KOPT-K1 (cell line): ENCODE results near the gene SLIT3.
"Not testable (repeated sequence)": the region's sequence is repeated elsewhere in the genome, so short reads cannot be mapped to it uniquely, and the experiment has no call there.

Experiments
- H3K27ac ChIP-seq: fragments of 200-600 bp; sonication (generic); 2 replicates; pipeline ENCODE4 v1.5.1; 2016; ENCODE audit warnings: antibody characterized with exemption, mild to moderate bottlenecking, low read depth, low read length; ENCODE audit not compliant: poor library complexity, severe bottlenecking
- H3K36me3 ChIP-seq: fragments of 200-600 bp; sonication (generic); 2 replicates; pipeline ENCODE4 v1.5.1; 2017; ENCODE audit warnings: antibody characterized with exemption, mild to moderate bottlenecking, low read length, moderate library complexity; ENCODE audit not compliant: insufficient read depth
- H3K9me3 ChIP-seq: fragments of 200-600 bp; sonication (generic); 2 replicates; pipeline ENCODE4 v1.5.1; 2017; ENCODE audit warnings: antibody characterized with exemption, low read length, mild to moderate bottlenecking; ENCODE audit not compliant: insufficient read depth, poor library complexity, severe bottlenecking

The SLIT3 gene

DNA sequence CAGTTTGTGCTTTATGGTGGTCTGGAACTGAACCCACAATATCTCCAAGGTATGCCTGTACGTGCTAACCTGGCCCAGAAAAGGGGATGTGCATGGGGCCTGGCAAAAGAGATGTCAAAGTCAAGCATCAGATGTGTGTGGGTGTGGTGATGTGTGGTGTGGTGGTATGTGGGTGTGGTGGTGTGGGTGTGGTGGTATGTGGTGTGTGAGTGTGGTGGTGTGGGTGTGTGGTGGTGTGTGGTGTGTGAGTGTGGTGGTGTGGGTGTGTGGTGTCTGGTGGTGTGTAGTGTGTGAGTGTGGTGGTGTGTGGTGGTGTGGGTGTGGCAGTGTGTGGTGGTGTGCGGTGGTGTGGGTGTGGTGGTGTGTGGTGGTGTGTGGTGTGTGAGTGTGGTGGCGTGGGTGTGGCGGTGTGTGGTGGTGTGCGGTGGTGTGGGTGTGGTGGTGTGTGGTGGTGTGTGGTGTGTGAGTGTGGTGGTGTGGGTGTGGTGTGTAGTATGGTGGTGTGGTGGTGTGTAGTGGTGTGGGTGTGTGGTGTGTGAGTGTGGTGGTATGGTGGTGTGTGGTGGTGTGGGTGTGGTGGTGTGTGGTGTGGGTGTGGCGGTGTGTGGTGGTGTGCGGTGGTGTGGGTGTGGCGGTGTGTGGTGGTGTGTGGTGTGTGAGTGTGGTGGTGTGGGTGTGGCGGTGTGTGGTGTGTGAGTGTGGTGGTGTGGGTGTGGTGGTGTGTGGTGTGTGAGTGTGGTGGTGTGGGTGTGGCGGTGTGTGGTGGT, 554.6 kb downstream of the SLIT3 start:
- not testable (repeated sequence) for H3K27ac ChIP-seq, H3K9me3 ChIP-seq, H3K36me3 ChIP-seq

DNA sequence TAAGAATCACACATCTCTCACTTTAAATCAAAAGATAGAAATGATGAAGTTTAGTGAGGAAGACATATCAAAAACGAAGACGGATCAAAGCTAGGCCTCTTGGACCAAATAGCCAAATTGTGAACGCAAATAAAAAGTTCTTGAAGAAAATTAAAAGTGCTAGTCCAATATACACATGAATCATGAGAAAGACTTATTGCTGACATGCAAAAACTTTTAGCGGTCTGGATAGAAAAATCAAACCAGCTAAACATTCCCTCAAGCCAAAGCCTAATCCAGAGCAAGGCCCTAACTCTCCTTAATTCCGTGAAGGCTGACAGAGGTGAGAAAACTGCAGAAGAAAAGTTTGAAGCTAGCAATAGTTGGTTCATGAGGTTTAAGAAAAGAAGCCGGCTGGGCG, 557.3 kb downstream of the SLIT3 start:
- Histone ChIP-seq H3K9me3 (no peaks in the 10 kb centered on the region), H3K36me3 (no peaks in the 10 kb centered on the region), H3K27ac (no peak overlapping the region)

DNA sequence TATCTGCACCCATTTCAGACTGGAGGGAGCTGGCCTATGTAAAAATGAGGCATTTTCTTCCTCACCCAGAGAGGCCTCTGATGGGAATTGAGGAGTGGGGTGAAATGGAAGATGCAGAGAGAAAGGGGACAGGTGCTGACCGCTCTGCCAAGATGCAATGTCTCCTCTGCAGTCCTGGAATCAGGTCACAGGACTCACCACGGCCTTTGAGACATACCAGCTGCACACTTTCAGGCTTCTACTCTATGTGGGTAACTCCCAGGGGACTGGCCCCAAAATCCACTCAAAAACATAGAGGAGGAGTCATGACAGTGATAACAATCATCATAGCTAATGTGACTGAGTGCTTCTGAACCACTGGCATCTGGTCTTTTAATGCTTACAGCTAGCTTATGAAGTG, 558.6 kb downstream of the SLIT3 start:
- H3K27ac ChIP-seq, H3K9me3 ChIP-seq, H3K36me3 ChIP-seq: not testable (repeated sequence)

DNA sequence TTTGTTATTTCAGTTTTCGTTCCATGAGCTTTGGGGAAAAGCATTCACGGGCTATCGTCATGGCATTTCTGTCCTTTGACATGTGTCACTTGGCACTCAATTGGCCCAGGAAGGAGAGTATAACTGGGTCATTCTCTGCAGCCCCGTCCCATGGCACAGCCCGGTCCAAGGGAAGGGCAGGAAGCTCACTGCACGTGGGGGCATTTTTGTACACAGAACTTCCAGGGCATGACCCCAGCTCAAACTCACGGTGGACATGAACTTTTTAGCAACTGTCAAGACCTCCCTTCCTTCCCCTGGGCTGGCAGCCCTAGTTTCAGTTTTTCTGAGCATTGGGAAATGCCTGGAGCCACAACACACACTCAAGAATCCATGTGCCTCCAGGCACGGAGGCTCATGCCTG, 560.1 kb downstream of the SLIT3 start:
- Histone ChIP-seq H3K9me3 (no peaks in the 10 kb centered on the region), H3K36me3 (no peaks in the 10 kb centered on the region), H3K27ac (no peak overlapping the region)

DNA sequence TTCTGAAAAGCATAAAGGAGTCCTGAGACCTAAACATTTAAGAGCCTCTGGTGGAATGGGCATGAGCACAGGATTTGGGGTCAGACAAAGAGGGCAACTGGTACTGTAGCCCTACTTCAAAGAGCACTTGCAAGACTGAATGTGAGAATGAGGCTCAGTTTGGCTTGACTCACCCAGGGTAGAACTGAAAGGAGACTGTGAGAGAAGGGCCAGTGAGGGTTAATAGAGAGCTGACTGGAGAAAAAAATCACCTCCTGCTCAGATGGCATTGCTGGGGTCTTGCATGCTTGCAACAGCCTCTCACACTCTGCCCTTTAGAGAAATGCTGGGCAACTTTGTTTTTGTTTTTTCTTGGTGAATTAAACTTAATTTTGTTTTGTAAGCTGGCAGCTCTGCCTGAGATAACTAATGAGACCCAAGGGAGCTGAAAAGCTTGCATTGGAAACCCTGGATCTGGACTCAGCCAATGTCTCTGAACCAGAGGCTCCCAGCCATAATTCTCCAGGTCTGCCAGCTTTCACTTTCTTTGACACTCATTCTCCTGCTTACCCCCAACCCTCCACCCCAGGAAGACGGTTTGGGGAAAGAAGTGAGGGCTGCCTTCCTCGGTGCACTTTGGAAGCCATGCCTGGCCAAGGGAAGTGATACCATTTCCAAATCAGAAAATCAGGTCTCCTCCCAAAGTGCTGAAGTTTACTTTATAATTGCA, 560.7 kb downstream of the SLIT3 start:
- Histone ChIP-seq H3K9me3 (no peaks in the 10 kb centered on the region), H3K27ac (no peak overlapping the region), H3K36me3 (no peaks in the 10 kb centered on the region)

DNA sequence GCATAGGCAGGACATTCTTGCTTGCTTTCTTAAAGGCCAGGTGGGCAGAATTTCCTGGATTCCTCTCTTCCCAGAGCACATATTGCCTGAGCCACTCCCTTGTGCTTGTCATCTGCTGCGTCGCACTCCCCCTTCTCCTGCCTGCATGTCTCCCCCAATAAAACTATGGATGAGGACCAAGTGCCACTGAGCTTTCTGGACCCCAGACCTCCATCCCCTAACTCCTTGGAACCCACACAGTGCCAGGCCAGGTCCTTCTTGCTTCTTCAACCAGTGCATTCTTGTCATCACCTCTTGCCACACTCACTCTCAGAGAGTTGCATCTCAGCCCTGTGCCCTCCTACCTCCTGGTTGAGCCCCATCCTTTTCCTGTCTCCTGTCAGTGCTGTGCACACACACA, 563.9 kb downstream of the SLIT3 start:
- Histone ChIP-seq H3K36me3 (no peaks in the 10 kb centered on the region), H3K27ac (no peak overlapping the region), H3K9me3 (no peaks in the 10 kb centered on the region)

DNA sequence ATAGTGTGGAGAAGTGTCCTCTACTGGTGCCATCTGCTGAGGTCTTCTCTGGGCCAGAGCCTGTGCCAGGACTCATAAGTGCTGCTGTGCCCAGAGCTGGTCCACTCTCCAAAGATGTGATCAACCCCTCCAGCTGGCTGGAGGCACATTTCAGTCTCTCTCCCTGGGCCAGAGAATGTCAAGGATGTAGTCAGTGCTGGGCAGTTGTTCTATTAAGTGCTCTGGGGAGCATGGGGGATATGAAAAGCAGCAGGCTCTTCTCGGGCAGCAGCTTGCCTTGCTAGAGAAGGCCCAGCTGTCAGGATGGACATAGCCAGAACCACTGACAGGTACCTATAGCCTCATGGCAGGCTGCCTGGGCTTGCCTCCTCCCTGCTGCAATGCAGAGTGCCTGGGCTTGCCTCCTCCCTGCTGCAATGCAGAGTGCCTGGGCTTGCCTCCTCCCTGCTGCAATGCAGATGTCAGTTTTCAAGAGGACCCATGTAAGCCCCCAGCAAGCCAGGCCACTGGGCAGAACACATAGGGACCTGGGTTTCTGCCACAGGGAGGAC, 564.6 kb downstream of the SLIT3 start:
- no peaks in the 10 kb centered on the region for H3K9me3 ChIP-seq
- H3K27ac ChIP-seq = no peak overlapping the region
- H3K36me3 ChIP-seq = no peaks in the 10 kb centered on the region

DNA sequence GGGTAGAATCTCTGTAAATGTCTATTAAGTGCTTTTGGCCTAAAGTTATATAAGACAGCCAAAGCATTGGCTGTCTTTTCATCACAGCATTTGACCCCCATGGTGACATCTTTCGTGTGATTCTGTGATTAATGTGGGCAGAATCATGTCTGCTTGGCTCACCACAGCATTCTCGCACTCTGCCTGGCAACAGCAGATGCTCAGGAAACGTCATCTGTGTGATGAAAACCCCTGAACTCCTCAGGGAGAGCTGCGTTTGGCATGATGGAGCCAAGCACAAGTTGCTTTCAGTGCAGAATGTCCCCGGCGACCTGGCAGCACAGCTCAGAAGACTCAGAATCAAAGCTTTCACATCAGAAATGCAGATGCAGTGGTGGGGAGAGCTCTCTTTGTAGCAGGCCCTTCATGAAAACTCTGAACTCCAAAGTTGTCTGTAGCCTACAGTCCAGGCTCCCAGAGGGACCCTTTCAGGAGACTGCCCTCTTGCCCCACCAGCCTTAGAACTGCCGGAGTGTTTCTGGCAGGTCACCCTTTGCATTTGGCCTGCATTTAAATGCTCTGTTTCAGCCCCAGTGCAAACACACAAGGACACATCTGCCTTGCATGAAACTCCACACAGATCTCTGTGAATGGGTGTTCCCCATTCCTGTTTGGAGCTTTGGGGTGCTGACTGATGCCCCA, 566.2 kb downstream of the SLIT3 start:
- Histone ChIP-seq H3K9me3 (peaks cover 8% of the 10 kb centered on the region), H3K36me3 (no peaks in the 10 kb centered on the region), H3K27ac (no peak overlapping the region)

DNA sequence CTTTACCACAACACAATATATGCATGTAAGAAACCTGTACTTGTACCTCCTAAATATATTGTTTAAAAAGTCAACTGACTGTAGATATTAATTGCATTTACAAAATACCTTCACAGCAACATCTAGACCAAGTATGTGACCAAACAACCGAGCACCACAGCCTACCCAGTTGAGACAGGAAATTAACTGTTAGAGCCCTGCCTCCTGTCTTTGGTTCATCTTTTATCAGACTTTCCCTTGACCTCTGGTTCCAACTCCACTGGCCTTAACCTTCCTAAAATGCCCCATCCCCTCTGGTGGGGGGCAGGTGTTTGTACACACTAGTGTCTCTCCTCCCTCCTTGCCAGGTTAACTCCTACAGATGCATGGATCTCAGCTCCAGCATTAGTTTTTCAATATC, 566.8 kb downstream of the SLIT3 start:
- Histone ChIP-seq H3K27ac (no peak overlapping the region), H3K36me3 (no peaks in the 10 kb centered on the region)

DNA sequence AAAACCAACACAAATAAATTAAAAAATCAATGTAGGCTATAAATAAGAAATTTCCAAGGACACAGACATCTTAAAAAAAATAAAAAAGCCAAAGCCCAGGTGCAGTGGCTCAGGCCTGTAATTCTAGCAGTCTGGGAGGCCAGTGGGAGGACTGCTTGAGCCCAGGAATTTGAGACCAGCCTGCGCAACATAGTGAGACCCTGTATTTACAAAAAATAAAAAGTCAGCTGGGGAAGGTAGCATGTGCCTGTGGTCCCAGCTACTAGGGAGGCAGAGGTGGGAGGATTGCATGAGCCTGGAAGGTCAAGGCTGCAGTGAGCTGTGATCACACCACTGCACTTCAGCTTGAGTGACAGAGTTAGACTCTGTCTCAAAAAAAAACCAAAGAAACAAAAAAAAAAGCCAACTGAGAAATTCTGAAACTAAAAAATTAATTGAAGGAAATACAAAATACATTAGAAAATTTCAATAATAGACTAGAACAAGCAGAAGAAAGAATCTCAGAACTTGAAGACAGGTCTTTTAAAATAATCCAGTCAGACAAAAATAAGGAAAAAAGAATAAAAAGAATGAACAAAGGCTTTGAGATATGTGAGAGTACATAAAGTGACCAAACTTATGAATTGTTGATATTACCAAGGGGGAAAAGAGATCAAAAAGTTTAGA, 572.3 kb downstream of the SLIT3 start:
- Histone ChIP-seq H3K27ac (no peak overlapping the region), H3K36me3 (no peaks in the 10 kb centered on the region), H3K9me3 (peaks cover 26% of the 10 kb centered on the region)

More for the DNA sequence above, 566.8 kb downstream of the SLIT3 start:
- H3K9me3 ChIP-seq = peaks cover 12% of the 10 kb centered on the region

DNA sequence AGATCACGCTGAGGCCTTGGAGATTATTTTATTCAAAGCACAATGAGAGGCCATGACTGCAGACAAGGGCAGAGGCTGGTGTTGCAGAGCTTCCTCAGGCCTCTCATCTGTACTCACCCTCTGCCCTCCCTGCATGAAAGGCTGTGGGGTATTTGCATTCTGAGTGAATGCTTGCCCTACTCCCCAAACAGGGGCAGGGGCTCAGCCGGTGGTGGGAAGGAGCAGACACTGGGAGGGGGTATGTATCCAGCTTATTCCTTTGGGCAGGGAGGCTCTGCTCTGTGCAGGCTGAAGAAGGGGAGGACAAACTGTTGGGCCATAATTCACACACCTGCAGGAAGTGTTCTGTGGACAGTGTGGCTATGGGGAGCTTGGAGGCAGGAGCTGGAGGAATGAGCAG, 573.4 kb downstream of the SLIT3 start:
- H3K27ac ChIP-seq = no peak overlapping the region
- no peaks in the 10 kb centered on the region for H3K36me3 ChIP-seq
- peaks cover 26% of the 10 kb centered on the region for H3K9me3 ChIP-seq

DNA sequence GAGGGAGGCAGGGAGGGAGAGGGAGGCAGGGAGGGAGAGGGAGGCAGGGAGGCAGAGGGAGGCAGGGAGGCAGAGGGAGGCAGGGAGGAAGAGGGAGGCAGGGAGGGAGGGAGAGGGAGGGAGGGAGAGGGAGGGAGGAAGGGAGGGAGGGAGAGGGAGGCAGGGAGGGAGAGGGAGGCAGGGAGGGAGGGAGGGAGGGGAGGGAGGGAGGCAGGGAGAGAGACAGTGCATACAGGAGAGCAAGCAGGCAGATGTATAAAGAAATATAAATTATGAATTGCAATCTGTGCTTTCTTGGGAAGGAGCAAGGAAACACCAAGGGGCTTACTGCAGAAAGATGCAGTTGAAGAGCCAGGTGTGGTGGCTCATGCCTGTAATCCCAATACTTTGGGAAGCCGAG, 574.6 kb downstream of the SLIT3 start:
- Histone ChIP-seq H3K36me3 (no peaks in the 10 kb centered on the region), H3K27ac (no peak overlapping the region)

DNA sequence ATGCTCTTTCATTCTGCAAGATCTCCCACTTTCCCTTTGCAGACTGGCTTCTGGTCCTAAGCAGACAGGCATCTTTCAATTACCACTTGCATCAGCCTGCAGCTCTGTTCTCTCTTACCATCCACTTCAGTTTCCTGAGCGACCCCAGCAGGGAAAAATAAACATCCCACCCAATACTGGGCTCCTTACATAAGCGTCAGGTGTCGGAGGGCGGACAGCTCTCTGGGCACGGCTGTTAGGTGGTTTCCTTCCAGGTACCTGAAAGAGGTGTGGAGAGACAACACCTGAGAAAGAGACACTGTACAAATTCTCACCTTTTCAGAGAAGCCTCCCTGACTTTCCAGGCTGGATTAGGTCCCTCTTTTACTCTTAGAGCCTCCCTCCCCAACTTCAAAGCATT, 576.7 kb downstream of the SLIT3 start:
- H3K27ac ChIP-seq = no peak overlapping the region
- no peaks in the 10 kb centered on the region for H3K36me3 ChIP-seq
- H3K9me3 ChIP-seq = peaks cover 15% of the 10 kb centered on the region

More for the DNA sequence above, 574.6 kb downstream of the SLIT3 start:
- peaks cover 26% of the 10 kb centered on the region for H3K9me3 ChIP-seq

DNA sequence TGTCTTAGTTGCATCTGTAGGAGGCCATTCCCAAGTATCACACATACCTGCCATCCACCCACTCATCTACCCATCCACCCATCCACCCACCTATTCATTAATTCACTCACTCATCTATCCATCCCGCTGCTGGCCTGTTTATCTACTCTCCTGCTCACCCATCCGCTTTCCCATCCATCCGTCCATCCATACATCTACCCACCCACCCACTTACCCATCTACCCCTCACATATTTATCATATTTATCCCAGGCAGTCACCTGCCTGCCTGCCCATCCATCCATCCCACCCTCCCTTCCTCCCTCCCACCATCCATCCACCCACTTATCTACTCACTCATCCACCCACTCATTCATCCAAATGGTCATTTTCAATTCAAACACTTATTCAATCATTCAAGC, 577.9 kb downstream of the SLIT3 start:
- peaks cover 3% of the 10 kb centered on the region for H3K9me3 ChIP-seq
- H3K27ac ChIP-seq = no peak overlapping the region
- no peaks in the 10 kb centered on the region for H3K36me3 ChIP-seq

DNA sequence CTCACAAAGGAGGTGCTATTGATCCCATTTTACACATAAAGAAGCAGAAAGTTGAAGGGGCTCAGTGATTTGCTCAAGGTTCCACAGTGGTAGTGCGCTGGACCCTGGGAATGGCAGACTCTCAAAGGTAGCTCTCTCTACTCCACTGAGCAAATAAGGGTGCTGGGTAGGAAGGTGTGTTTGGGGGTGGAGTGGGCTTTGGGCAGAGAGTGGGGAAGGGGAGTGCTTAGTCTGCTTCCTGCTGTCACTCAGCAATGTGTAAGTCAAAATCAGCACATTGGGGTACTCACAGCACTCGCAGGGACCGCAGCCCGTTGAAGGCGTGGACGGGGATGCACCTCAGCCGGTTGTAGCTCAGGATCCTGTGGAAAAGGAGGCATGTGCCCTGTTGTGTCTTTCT, 579.0 kb downstream of the SLIT3 start:
- no peaks in the 10 kb centered on the region for H3K9me3 ChIP-seq
- H3K27ac ChIP-seq = no peak overlapping the region
- H3K36me3 ChIP-seq = no peaks in the 10 kb centered on the region
